ENCODE data around the gene CCPG1. TPM values are rescaled to one million over a fixed set of nuclear protein-coding genes. Genes with fewer than 3 reads are reported as not detected.

Gene CCPG1
- total and polyA plus RNA-seq, 2 of the 13 experiments (the other 11 are each of a cell fraction or from before 2014, with no cell fraction given): 16.1 to 19.5 TPM

GRCh38 chr15:55398243-55398642 lies 9.9 kb downstream of the CCPG1 start:
- BruUV-seq (replicated peaks): no TSS peak
- WGBS (ENCODE audit: low lambda C conversion rate): over 99% methylated on average over 5 of the region's 5 CpGs
- no peak overlapping the region for H2AFZ ChIP-seq (ENCODE audit: low read length)
- H4K20me1 ChIP-seq (ENCODE audit: insufficient read depth, low read length): no peaks in the 10 kb centered on the region
- H3K9me3 ChIP-seq (ENCODE audit: low read length): no peaks in the 10 kb centered on the region
- ATAC-seq: no peak
- POLR2A ChIA-PET: interaction anchor here (1.1 kb wide), 1 partner anchor 10 kb away, joined by 3 read pairs; the partner anchor contains the start of genes CCPG1 and PIERCE2
- H3K9ac ChIP-seq (ENCODE audit: insufficient read depth, low read depth, low read length): no peak overlapping the region
- CTCF ChIA-PET (ENCODE audit: low intra/inter-chr PET ratio, low total read pairs): no interaction called here
- in situ Hi-C loops (cut with HindIII; ENCODE audit: extremely low pct_ligation_motif_present, low pct_unique_long_range_greater_than_20kb): no loop called here
- no peak overlapping the region for H3K27ac ChIP-seq (ENCODE audit: extremely low read length, insufficient read depth, low read length)
- intact Hi-C loops (cut with micrococcal nuclease; ENCODE audit: unreplicated experiment): no loop called here
- peaks cover 11% of the 10 kb centered on the region for H3K4me1 ChIP-seq (ENCODE audit: insufficient read depth, low read length)
- no peak for TF ChIP-seq RORA (CRISPR knock-in tag; IDR thresholded peaks at IDR 0.05)
- no peak for TF ChIP-seq HNRNPLL (IDR thresholded peaks at IDR 0.05; ENCODE audit: low read depth, low read length, poor library complexity, severe bottlenecking)
- TF ChIP-seq ZNF609 (CRISPR knock-in tag; IDR thresholded peaks at IDR 0.05; ENCODE audit: borderline replicate concordance): no peak
- TF ChIP-seq SP1 (IDR thresholded peaks at IDR 0.05): no peak
- no peak for TF ChIP-seq SP1 (CRISPR knock-in tag; IDR thresholded peaks at IDR 0.05)
- TF ChIP-seq SMAD3 (CRISPR knock-in tag; IDR thresholded peaks at IDR 0.05): no peak
- TF ChIP-seq HNF1A (IDR thresholded peaks at IDR 0.05; ENCODE audit: low read depth): no peak
- TF ChIP-seq HNF1A (CRISPR knock-in tag; IDR thresholded peaks at IDR 0.05; ENCODE audit: borderline replicate concordance): no peak
- TF ChIP-seq ZNF691 (CRISPR knock-in tag; IDR thresholded peaks at IDR 0.05; ENCODE audit: borderline replicate concordance, low read depth): no peak
- no peak for TF ChIP-seq ZNF460 (CRISPR knock-in tag; IDR thresholded peaks at IDR 0.05; ENCODE audit: borderline replicate concordance)
- TF ChIP-seq HMGA1 (CRISPR knock-in tag; conservative IDR thresholded peaks at IDR 0.05): no peak
- no peak for TF ChIP-seq ZNF737 (CRISPR knock-in tag; IDR thresholded peaks at IDR 0.05; ENCODE audit: borderline replicate concordance)
- no peak for TF ChIP-seq ZNF362 (CRISPR knock-in tag; IDR thresholded peaks at IDR 0.05; ENCODE audit: borderline replicate concordance)
- no peak for TF ChIP-seq ZNF547 (CRISPR knock-in tag; IDR thresholded peaks at IDR 0.05)
- no peaks in the 10 kb centered on the region for H3K27me3 ChIP-seq (ENCODE audit: control insufficient read depth in 1 of 2, insufficient read depth in 2 of 2, low read length in 2 of 2)
- DNase-seq (ENCODE audit: low spot score): no peak
- no peak overlapping the region for H3K4me3 ChIP-seq (replicated peaks in 1 of 3; ENCODE audit: insufficient read depth in 1 of 3, low read depth in 2 of 3, low read length in 3 of 3)
- no peaks in the 10 kb centered on the region for H3K79me2 ChIP-seq (ENCODE audit: insufficient read depth, low read length)
- H3K4me2 ChIP-seq (ENCODE audit: low read depth, low read length): no peak overlapping the region
- no peak for FAIRE-seq
- no peaks in the 10 kb centered on the region for H3K36me3 ChIP-seq (replicated peaks in 1 of 2; ENCODE audit: control insufficient read depth in 1 of 2, insufficient read depth in 2 of 2, low read length in 2 of 2)

Data from HepG2 (cell line).